Muscle of arm (tissue), 12 donors: ENCODE data around the gene KCNAB2. TPM values are rescaled to one million over a fixed set of nuclear protein-coding genes. Genes with fewer than 3 reads are reported as not detected.

Source experiments
- DNase-seq: peaks from one replicate; pipeline ENCODE4 v3.0.0-alpha.2; 2013
- polyA plus RNA-seq, 12 donors: library from polyadenylated mRNA; unstranded; fragments of 120-200 nt; gene quantifications; one replicate each; pipeline ENCODE4 v1.2.1, GENCODE V29; 2013; ENCODE audit not compliant: insufficient read length in 12 of 12

The KCNAB2 gene
- polyA plus RNA-seq, 12 donors, result 3.6 to 15.4 (median 4.6) TPM; not detected in 1

DNA sequence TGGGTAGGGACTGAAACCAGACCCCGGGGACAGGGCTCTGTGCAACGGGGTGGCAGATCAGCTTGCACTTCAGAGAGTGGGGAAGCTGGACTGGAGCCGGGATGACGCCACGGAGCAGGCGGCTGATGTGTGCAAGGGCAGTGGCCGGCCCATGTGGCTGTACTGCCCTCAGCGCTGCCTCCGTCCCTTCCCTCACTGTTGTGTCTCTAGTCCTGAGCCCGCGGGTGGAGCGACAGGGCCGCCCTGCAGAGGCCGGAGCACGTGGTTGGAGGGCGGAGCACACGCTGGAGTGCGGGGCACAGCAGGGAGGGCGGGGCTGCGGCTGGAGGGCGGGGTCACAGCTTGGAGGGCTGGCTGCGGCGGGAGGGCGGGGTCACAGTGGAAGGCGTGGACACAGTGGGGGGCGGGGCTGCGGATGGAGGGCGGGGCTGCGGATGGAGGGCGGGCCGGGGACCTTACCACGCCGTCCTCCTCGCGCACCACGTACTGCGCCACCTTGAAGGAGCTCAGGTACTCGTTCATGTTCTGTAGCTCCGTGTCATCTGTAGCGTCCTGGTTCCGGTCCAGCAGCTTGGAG, 82.0 kb downstream of the KCNAB2 start:
- DNase-seq, result peak; percentile 30

GRCh38 chr1:6128276-6129081, 82.8 kb downstream of the KCNAB2 start:
- no peak for DNase-seq

DNA sequence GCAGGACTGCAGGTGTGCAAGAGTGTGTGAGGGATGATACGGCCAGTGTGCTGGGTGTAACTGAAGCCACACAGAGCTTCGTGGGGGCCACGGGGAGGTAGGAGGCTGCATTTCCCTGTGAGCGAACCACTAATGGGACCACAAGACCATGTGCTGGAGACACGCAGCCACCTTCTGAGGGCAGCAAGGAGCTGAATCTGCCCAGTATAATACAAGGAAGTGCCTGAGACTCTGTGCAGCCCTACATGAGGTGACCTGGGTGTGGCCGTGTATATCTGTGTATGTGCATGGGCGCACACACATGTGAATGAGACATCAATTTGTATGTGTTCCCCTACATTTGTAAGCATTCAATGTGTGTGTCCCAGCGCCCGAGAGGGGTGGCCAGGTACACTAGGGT, 83.6 kb downstream of the KCNAB2 start:
- no peak for DNase-seq

GRCh38 chr1:6130036-6130435, 84.3 kb downstream of the KCNAB2 start:
- DNase-seq, result no peak

- DNase-seq, result no peak
These were observed 84.9 kb downstream of the KCNAB2 start for GRCh38 chr1:6130596-6130995.

DNA sequence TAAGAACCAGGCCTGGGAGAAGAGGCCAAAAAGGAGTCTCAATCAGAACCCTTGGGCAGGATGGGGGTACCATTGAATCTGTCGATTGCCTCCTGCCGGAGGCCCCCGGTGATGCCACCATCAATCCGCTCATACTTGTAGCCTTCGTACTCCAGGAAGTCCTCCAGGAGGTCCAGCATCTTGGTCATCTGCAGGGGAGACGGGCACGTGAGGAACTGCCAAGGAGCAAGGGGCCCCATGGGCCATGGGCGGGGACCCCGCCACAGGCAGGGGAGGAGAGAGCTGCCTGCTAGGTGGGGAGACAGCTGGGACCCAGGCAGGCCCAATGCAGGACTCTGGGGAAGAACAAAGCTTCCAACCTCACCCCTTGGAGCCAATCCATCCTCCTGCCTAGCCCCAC, 85.9 kb downstream of the KCNAB2 start:
- DNase-seq, result no peak

GRCh38 chr1:6133146-6133895, 87.6 kb downstream of the KCNAB2 start:
- DNase-seq, result no peak

DNA sequence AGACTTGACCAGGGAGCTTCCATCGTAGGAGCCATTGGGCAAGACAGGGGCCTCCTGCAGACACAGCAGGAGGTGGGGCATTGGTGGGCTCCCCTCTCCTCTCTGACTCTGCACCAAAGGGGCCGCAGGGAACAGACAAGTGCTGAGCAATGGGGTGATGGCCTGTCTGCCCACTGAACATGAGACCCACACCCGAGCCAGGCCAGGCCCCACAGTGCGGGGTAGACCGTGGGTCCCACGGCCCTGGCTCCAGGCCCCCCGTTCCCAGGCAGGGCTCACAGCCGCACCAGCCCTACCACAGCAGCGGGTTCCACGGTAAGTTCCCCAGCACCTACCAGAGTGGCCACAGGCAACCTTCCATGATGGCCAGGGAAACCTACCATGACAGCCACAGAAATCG, 88.5 kb downstream of the KCNAB2 start:
- DNase-seq, result no peak

GRCh38 chr1:6134741-6135510, 89.2 kb downstream of the KCNAB2 start:
- no peak for DNase-seq

- DNase-seq, result no peak
These were observed 91.0 kb downstream of the KCNAB2 start for GRCh38 chr1:6136516-6137220.

GRCh38 chr1:6137758-6138157, 92.1 kb downstream of the KCNAB2 start:
- DNase-seq, result no peak

DNA sequence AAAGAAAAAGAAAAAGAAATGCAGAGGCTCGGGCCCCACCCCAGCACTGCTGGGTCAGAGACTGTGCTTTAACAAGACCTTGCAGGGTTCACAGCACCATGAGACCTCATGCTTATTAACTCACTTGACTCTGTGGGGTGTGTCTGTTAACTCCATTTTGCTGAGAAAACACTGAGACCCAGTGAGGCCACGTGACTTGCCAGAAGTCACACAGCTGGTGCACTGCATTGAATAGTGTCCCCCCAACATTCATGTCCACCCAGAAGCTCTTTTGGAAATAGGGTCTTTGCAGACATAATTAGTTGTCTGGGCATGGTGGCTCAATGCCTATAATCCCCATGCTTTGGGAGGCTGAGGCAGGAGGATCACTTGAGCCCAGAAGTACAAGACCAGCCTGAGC, 94.7 kb downstream of the KCNAB2 start:
- no peak for DNase-seq

- DNase-seq, result no peak
These were observed 95.9 kb downstream of the KCNAB2 start for GRCh38 chr1:6141592-6141991.

- DNase-seq, result no peak
These were observed 96.4 kb downstream of the KCNAB2 start for GRCh38 chr1:6142036-6142621.

GRCh38 chr1:6142734-6143133, 97.0 kb downstream of the KCNAB2 start:
- no peak for DNase-seq

GRCh38 chr1:6143395-6143794, 97.7 kb downstream of the KCNAB2 start:
- no peak for DNase-seq

DNA sequence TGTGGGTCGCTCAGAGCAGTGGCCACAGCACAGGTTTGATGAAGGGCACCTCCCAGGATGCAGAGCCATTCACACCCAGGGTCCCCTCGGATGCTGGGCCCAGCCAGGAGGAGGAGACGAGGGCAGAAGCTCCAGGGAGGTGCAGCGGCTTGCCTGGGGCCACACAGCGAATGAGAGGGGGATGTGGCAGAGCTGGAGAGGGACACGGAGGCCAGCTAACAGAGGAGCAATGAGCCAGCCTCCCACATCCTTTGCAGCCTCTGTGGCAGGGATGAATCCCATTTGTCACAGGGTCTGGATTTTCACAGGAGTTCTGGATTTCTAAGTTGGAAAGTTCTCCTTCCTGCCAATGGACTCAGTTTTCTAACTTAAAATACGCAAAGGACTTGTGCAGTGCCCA, 98.5 kb downstream of the KCNAB2 start:
- no peak for DNase-seq

- DNase-seq, result peak; percentile 22
These were observed 99.1 kb downstream of the KCNAB2 start for GRCh38 chr1:6144647-6145395.

DNA sequence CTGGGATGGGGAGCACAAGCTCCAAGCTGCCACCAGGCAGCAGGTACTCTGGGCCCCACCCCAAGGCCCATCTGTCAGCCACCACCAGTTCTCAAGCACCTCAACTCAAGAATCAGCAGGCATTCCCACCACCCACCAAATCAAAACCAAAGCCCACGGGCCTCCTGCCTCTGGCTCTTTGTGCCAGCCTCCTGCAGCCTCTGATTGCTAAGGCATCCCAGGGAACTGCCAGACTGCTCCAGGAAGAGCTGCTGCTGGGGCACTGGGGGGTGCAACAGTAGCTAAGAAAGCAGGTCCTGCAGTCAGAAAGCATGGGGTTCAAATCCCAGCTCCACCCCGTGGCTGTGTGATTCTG, 99.7 kb downstream of the KCNAB2 start:
- DNase-seq, result no peak

DNA sequence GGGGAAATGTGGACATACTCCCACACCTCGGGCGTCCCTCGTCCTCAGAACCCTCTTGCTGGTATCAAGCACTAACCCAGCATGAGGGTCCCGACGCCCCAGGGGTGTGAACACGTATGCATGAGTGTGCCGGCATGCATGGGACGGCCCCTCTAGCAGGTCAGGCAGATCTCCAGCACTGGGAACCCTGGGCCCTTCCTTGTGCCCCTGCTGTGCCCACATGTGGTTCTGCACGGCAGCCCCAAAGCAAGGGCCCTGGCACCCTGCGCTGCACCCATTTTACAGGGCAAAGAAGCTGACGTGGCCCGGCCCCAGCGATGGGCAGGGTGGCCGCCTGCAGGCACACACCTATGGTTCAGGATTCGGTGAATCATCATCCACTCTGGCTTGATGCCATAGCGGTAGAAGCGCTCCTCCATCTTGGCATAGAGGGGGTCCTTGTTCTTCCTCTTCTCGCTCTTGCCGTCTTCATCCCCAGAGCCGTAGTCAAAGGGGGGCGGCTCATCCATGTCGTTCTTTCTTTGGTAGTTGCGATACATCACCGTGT, 100.2 kb downstream of the KCNAB2 start:
- no peak for DNase-seq
